PC-3 (cell line): Measurements from ENCODE around the gene C15orf39. TPM values are rescaled to one million over a fixed set of nuclear protein-coding genes. Genes with fewer than 3 reads are reported as not detected.

Source experiments
- ATAC-seq: fragments of 200-7000 bp; cut with Tn5 transposase; 2 replicates; pipeline ENCODE4 v1.9.1; 2020; ENCODE audit warnings: mild to moderate bottlenecking, moderate library complexity
- BruUV-seq: library from RNA; stranded (reverse); fragments of 400-500 nt; replicated peaks from 2 replicates; lab custom pipeline; 2021; lab: Mats Ljungman, UMichigan
- CTCF ChIA-PET: fragments of 300-600 bp; sonication (Branson Sonifier 250); formaldehyde crosslinking; loops from one replicate; lab custom pipeline; 2022; ENCODE audit warnings: antibody characterized with exemption; lab: Charles Lee
- POLR2A ChIA-PET: fragments of 300-600 bp; sonication (Branson Sonifier 250); formaldehyde crosslinking; loops from one replicate; lab custom pipeline; 2022; ENCODE audit warnings: antibody characterized with exemption; ENCODE audit not compliant: unreplicated experiment; lab: Charles Lee
- DNase-seq: peaks from one replicate; pipeline ENCODE4 v3.0.0-alpha.2; 2015
- H2AFZ ChIP-seq: fragments of 300-600 bp; sonication (generic); 2 replicates; pipeline ENCODE4 v1.6.0; 2016; ENCODE audit warnings: antibody characterized with exemption, low read length
- H3F3A ChIP-seq: fragments of 300-600 bp; sonication (generic); one replicate; pipeline ENCODE4 v1.6.0; 2017; ENCODE audit warnings: antibody characterized with exemption, low read length, control low read depth, mild to moderate bottlenecking; ENCODE audit not compliant: unreplicated experiment
- H3K27ac ChIP-seq: fragments of 300-600 bp; sonication (generic); 2 replicates; pipeline ENCODE4 v1.5.1; 2016; ENCODE audit warnings: mild to moderate bottlenecking, low read length
- H3K27me3 ChIP-seq: fragments of 300-600 bp; sonication (generic); 2 replicates; pipeline ENCODE4 v1.6.1; 2016; ENCODE audit warnings: low read length, mixed read lengths
- H3K36me3 ChIP-seq: fragments of 300-600 bp; sonication (generic); 2 replicates; pipeline ENCODE4 v1.6.1; 2016; ENCODE audit warnings: low read depth, mixed run types, low read length, mixed read lengths
- H3K4me1 ChIP-seq: fragments of 300-600 bp; sonication (generic); 2 replicates; pipeline ENCODE4 v1.5.1; 2016; ENCODE audit warnings: low read length; ENCODE audit not compliant: insufficient read depth
- H3K4me2 ChIP-seq: fragments of 300-600 bp; sonication (generic); 2 replicates; pipeline ENCODE4 v1.6.0; 2016; ENCODE audit warnings: low read length
- H3K4me3 ChIP-seq: fragments of 300-600 bp; sonication (generic); 2 replicates; pipeline ENCODE4 v1.5.1; 2016; ENCODE audit warnings: mild to moderate bottlenecking, low read length, mixed read lengths
- H3K79me2 ChIP-seq: fragments of 300-600 bp; sonication (generic); 2 replicates; pipeline ENCODE4 v1.6.1; 2017; ENCODE audit warnings: low read length, mixed read lengths
- H3K9ac ChIP-seq: fragments of 300-600 bp; sonication (generic); 2 replicates; pipeline ENCODE4 v1.6.0; 2016; ENCODE audit warnings: mild to moderate bottlenecking, low read length
- H3K9me2 ChIP-seq: fragments of 300-600 bp; sonication (generic); replicated peaks from 2 replicates; pipeline ENCODE4 v1.6.1; 2016; ENCODE audit warnings: mixed run types, low read length, mixed read lengths
- H3K9me3 ChIP-seq: fragments of 300-600 bp; sonication (generic); 2 replicates; pipeline ENCODE4 v1.6.1; 2016; ENCODE audit warnings: low read length, mixed read lengths
- H4K20me1 ChIP-seq: fragments of 300-600 bp; sonication (generic); 2 replicates; pipeline ENCODE4 v1.6.1; 2016; ENCODE audit warnings: low read length, mixed read lengths
- CTCF ChIP-seq: fragments of 300-600 bp; sonication (generic); conservative IDR thresholded peaks from 2 replicates; pipeline ENCODE4 v1.5.1; 2017; ENCODE audit warnings: antibody characterized with exemption, low read depth, mild to moderate bottlenecking, low read length
- EZH2 ChIP-seq: fragments of 300-600 bp; sonication (generic); IDR thresholded peaks from one replicate; pipeline ENCODE4 v1.6.1; 2017; ENCODE audit warnings: antibody characterized with exemption, mild to moderate bottlenecking, low read length; ENCODE audit not compliant: unreplicated experiment
- EZH2phosphoT487 ChIP-seq: fragments of 300-600 bp; sonication (generic); IDR thresholded peaks from 2 replicates; pipeline ENCODE4 v1.6.1; 2018; ENCODE audit warnings: mild to moderate bottlenecking, antibody characterized with exemption, low read length, borderline replicate concordance
- intact Hi-C: fragments of 100-400 bp; cut with micrococcal nuclease; formaldehyde crosslinking; loops from 2 replicates; pipeline ENCODE4 v1.9.0; 2023
- total RNA-seq: library from RNA; depleted of rRNA; stranded (reverse); fragments of >200 nt; gene quantifications from 2 replicates; pipeline ENCODE4 v1.2.3, GENCODE V29; 2014

Gene C15orf39
- total RNA-seq, 1 experiment from 2014 or later: 23.8 TPM

- peaks cover 59% of the 10 kb centered on the region for H3K36me3 ChIP-seq
- POLR2A ChIA-PET: no interaction called here
- H3K9ac ChIP-seq: no peak overlapping the region
- TF ChIP-seq CTCF (no peak), EZH2phosphoT487 (no peak), EZH2 (no peak)
- peaks cover 97% of the 10 kb centered on the region for H3K79me2 ChIP-seq
- no peaks in the 10 kb centered on the region for H3K27me3 ChIP-seq
- ATAC-seq (no peak), DNase-seq (no peak)
- H3K9me2 ChIP-seq: no peaks in the 10 kb centered on the region
- CTCF ChIA-PET: no interaction called here
- peaks cover 19% of the 10 kb centered on the region for H3K4me1 ChIP-seq
- no TSS peak for BruUV-seq
- no peaks in the 10 kb centered on the region for H3F3A ChIP-seq
- no peak overlapping the region for H3K4me3 ChIP-seq
- intact Hi-C loops: no loop called here
- peaks cover 89% of the 10 kb centered on the region for H4K20me1 ChIP-seq
- no peaks in the 10 kb centered on the region for H3K9me3 ChIP-seq
- H3K4me2 ChIP-seq: no peak overlapping the region
- no peak overlapping the region for H3K27ac ChIP-seq
- no peak overlapping the region for H2AFZ ChIP-seq
These were observed 5.3 kb downstream of the C15orf39 start for GRCh38 chr15:75206803-75207617.

- no peak overlapping the region for H3K4me2 ChIP-seq
- H3K9me2 ChIP-seq: no peaks in the 10 kb centered on the region
- H3K9ac ChIP-seq: no peak overlapping the region
- peaks cover 95% of the 10 kb centered on the region for H4K20me1 ChIP-seq
- no peaks in the 10 kb centered on the region for H3F3A ChIP-seq
- DNase-seq (no peak), ATAC-seq (no peak)
- BruUV-seq: no TSS peak
- H2AFZ ChIP-seq: no peak overlapping the region
- no peak overlapping the region for H3K4me3 ChIP-seq
- H3K79me2 ChIP-seq: peaks cover 89% of the 10 kb centered on the region
- TF ChIP-seq EZH2phosphoT487 (no peak), EZH2 (no peak), CTCF (no peak)
- ChIA-PET POLR2A (no interaction called here), CTCF (no interaction called here)
- peaks cover 68% of the 10 kb centered on the region for H3K36me3 ChIP-seq
- peaks cover 19% of the 10 kb centered on the region for H3K4me1 ChIP-seq
- no peak overlapping the region for H3K27ac ChIP-seq
- H3K27me3 ChIP-seq: no peaks in the 10 kb centered on the region
- intact Hi-C loops: no loop called here
- no peaks in the 10 kb centered on the region for H3K9me3 ChIP-seq
These were observed 6.2 kb downstream of the C15orf39 start for GRCh38 chr15:75207618-75208500.
